Measurements from ENCODE around the gene PDK1. TPM values are rescaled to one million over a fixed set of nuclear protein-coding genes. Genes with fewer than 3 reads are reported as not detected.
A peak's percentile ranks its signal among the peaks of the same experiment; 100 is the strongest.
"Not testable (repeated sequence)": the region's sequence is repeated elsewhere in the genome, so short reads cannot be mapped to it uniquely, and the experiment has no call there.

Gene PDK1
- 21.4 TPM for total RNA-seq

DNA sequence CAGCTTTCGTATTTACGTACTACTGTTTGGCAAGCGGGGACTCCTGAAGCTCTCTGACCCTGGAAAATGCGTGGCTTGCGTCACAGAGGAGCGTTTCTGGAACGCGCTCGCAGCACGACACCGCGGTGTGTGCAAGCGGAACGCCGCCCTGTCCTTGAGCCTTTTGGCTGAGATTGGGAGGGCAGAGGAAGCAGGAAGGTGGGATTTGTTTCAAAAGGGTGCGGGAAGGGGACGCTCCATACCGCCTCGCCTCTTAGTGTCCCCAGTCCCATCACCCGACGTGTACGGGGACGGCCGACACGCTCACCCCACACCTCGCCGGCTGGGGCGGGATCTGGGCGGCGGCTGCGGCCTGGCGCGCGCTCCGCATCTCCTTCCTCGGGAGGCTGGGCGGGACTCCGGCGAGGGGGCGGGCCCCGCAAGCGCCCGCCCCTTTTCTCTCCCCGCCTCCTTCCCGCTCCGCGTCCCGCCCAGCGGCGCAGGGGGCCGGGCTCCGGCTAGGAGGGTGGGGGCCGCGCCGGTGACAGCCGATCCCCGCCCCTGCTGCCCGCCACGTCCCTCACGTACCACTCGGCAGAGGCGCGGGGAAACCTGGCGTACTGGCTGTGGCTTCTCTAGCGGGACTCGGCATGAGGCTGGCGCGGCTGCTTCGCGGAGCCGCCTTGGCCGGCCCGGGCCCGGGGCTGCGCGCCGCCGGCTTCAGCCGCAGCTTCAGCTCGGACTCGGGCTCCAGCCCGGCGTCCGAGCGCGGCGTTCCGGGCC lies at the start of gene PDK1:
PDK1 (plus strand) TSS at position 569 of the 762 bp plus-strand sequence; CDS start at position 630, 61 bp downstream.
- DNase-seq, result peak; percentile 96

- DNase-seq, result no peak
These were observed 48.7 kb upstream of the PDK1 start for GRCh38 chr2:172507199-172507598.

DNA sequence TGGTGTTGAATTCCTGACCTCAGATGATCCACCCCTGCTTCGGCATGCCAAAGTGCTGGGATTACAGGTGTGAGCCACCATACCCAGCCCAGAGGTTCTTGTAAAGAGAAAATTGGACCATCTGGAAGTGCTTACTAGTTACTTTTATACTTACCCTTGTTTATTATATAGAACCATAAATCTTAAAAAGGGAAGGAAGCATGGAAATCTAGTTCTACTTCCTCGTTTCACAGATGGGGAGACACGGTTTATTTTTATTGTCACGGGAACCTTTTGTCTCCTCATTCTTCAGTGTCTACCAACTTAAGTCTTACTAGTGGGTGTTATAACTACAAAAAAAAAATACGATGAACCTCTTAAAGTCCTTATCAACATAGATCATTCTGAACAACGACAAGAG lies 45.8 kb upstream of the PDK1 start:
- no peak for DNase-seq

- DNase-seq, result no peak
These were observed 45.3 kb upstream of the PDK1 start for GRCh38 chr2:172510548-172510947.

- DNase-seq, result no peak
These were observed 42.9 kb upstream of the PDK1 start for GRCh38 chr2:172512810-172513523.

DNA sequence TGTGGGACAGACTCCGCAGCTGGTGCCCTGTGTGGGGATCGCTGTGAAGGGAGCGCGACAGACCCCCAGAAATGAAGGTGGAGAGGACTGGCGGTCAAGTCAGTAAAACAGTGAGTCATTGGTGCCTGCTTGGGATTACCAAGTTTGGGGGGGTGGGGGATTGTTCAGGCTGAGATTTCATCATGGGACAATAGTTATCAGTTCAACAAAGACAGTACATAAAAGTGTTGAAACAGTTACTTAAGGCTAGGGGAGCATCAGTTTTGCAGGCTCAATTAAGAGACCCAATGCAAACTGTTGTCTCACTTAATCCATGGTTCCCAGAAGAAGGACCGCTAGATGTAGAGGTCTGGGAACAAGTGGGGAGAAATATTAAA lies 42.4 kb upstream of the PDK1 start:
- no peak for DNase-seq

DNA sequence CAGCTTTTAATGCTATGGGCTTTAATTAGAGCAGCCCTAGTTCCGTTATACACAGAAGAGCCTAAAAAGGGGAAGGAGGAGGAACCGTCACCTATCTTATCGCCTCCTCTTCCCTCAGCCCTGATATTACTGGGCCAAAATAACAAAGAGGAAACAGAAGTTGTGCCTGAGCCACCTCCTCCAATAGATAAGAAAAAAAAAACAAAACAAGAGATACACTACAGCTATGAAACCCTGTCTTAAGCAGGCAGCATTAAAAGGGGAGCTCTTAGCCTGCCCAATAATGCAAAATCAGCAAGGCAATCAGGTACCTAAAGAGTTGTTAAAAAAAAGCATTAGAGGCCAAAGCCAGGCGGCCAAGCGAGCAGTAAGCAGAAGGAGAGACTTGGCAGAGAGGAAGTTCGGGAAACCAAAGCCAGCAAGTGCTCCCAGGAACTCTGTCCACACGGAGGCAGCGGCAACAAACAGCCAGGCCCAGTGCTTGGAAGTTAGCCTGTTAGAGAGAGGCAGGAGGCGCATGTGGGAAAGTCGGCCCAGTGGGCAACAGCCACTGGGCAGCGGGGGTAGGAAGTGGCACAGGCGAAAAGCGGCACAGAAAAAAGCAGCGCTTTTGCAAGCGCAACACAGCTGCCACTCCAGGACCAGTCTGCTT lies 41.8 kb upstream of the PDK1 start:
- no peak for DNase-seq

DNA sequence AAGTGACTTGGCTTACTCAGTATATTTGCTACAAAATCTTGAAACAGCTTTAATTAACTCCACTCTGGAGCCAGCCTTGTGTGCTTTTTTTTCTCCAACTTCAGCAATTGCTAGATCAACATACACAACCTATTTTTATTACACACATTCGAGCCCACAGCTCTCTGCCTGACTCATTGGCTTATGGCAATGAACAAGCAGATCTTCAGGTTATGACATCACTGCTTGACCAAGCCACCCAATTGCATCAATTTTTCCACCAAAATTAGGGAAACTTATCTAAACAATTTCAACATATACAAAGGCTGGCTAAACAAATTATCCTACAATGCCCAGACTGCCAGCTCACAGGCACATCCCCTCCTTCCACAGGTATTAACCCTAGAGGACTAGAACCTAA lies 39.6 kb upstream of the PDK1 start:
- no peak for DNase-seq

DNA sequence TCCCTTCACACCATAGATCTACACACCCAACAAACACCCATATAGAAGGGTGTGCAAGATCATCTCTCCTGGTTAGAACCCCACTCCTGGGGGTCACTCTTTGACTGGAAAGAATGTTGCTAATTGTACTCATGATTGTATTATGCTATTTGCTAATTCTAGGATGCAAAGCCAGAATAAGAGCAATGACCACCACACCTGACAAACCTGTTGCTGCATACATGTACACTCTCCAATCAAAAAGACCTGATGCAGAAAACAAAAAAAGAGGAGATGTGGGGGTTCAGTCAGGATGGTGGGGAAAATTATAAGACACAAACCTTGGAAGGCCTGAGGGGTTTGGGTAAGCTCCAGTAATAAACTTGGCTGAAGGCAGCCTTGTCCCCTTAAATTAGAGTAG lies 36.9 kb upstream of the PDK1 start:
- no peak for DNase-seq

DNA sequence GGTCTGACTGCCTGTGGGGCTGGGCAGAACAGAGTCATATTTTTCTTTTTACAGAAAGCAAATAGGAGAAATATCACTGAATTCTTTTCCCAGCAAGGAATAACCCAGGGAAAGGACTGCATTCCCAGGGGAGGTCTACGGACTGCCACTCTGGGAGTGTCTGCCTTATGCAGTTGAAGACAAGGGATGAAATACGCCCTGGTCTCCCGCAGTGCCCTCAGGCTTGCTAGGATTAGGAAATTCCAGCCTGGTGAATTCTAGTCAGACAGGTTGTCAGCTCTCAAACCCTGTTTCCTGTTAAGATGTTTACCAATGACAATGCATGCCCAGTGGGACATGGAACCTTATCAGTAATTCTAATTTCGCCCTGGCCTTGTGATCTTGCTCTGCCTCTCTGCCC lies 30.3 kb upstream of the PDK1 start:
- no peak for DNase-seq

DNA sequence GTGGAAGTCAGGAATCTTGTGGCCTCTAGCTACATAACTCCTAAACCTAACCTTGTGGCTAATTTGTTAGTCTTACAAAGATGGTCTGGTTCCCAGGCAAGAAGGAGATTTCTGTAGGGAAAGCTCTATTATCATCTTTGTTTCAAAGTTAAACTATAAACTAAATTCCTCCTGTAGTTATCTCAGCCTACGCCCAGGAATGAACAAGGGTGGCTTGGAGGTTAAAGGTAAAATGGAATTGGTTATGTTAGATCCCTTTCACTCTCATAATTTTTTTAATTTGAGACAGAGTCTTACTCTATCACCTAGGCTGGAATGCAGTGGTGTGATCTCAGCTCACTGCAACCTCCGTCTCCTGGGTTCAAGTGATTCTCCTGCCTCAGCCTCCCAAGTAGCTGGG lies 24.6 kb upstream of the PDK1 start:
- DNase-seq, result no peak

DNA sequence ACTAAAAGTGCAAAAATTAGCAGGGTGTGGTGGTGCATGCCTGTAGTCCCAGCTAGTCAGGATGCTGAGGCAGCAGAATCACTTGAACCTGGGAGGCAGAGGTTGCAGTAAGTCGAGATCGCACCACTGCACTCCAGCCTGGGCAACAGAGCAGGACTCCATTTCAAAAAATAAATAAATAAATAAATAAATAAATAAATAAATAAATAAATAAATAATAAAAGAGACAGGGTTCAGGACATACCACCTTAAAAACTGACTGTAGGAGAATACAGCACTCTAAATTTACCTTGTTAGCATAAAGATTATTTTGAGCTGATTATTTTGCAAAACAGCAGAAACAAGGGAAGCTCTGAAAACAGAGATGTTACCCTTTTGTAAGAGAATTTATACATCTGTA lies 23.4 kb upstream of the PDK1 start:
- not testable (repeated sequence) for DNase-seq

DNA sequence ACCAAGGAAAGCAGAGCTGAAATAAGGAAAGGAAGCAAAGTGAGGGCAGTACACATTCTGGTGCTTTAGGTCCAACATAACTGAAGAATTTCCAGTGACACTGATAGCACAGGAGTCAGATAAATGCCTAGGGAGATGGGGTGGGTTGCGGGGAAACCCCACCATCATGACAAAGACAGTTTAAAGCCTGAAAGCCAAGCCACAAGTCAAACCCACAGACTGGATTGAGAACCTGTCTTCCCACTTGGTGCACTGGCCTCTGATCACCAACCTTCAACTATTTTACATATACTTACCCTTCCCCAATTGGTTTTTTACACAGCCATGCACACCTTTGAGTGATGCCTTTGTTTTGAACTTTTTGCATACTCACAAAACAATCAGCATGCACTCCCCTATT lies 22.2 kb upstream of the PDK1 start:
- DNase-seq, result no peak

DNA sequence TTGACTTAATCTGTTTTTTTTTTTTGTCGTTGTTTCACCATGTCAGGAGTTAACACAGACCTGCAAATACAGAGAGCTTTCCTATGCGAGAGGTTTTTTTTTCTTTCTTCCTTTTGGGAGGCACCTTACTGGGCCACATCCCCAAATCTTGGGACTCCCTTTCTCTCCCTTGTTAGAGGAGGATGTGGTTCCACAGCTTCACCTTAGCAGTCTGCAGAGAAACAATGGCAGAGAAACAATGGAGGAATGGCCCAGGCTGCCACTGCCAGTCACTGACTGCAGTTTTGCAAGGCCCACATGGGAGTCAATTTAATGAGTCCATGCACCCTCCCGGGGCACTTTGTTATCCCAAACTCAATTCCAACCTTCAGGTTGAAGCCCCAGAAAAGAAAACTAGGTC lies 20.8 kb upstream of the PDK1 start:
- DNase-seq, result no peak

GRCh38 chr2:172537851-172538250 lies 18.0 kb upstream of the PDK1 start:
- DNase-seq, result not testable (repeated sequence)

GRCh38 chr2:172539767-172540166 lies 16.1 kb upstream of the PDK1 start:
- no peak for DNase-seq

DNA sequence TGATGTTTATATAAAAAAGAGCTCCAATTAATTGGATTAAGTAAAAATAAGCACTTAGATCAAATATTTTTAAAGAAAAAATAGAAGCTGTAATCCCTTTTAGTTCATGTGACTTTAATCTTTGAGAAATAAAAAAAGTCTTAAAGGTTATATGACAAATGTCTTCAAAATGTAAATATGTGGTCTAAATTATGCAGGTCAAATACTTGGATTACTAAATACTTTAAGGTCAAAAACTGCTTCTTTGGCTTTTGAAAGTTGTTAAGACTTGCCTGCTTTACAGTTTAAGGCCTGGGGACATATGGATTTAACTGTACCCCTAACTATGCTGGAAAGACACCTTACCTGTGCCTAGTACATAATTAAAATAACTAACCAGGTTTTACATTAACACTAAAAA lies 15.5 kb upstream of the PDK1 start:
- no peak for DNase-seq

GRCh38 chr2:172545408-172546075 lies 10.3 kb upstream of the PDK1 start:
- peak; percentile 13 for DNase-seq

GRCh38 chr2:172549131-172549530 lies 6.8 kb upstream of the PDK1 start:
- no peak for DNase-seq

- DNase-seq, result not testable (repeated sequence)
These were observed 6.1 kb upstream of the PDK1 start for GRCh38 chr2:172549802-172550201.

DNA sequence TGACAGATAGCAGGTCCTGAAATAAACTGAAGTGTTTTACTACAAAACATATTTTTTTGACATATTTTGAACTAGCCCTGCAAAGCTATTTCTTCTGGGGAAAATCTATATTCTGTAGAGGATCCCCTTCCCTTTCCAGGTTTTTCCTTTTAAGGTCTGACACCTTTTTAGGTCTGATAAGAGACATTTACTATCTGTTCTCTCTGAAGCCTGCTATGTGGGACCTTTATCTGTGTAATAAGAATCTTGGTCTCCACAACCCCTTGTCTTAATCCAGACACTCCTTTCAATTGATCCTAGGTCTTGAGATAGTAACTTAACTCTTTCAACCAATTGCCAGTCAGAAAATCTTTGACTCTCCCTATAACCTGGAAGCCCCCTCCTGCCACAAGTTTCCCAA lies 5.5 kb upstream of the PDK1 start:
- DNase-seq, result no peak

DNA sequence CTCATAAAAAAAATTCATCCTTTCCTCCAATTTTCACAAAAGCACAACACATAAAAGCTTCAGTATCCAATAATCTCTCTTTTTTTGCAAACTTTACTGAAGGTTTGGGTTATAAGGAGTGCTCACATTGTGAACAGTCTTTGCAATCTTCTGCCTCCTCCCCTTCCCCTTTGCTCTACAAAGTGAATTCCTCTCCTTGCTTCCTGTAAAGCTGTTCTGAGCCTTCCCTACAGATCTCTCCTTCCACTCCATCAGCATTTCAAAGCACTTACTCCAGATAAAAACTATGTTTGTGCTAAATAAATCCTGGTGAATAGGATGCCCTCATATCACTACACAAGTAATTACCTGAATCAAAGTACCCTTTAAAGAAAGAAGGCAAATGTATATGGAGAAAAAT lies 4.6 kb upstream of the PDK1 start:
- no peak for DNase-seq

Measured in tongue (tissue), 2 donors.